ENCODE measurements around the gene MORN4. TPM values are rescaled to one million over a fixed set of nuclear protein-coding genes. Genes with fewer than 3 reads are reported as not detected.

The MORN4 gene
- total and polyA plus RNA-seq, 2 of the 13 experiments (the other 11 are each of a cell fraction or from before 2014, with no cell fraction given) = 3.4 to 9.1 TPM

GRCh38 chr10:97632949-97633884, at the start of gene MORN4 (continued):
- TF ChIP-seq ZBTB39 (CRISPR knock-in tag; IDR thresholded peaks at IDR 0.05) = no peak
- TF ChIP-seq SMARCC2 (IDR thresholded peaks at IDR 0.05) = no peak
- TF ChIP-seq THAP9 (CRISPR knock-in tag; IDR thresholded peaks at IDR 0.05; ENCODE audit: borderline replicate concordance) = peak; percentile 95
- no peak for TF ChIP-seq ZBTB44 (CRISPR knock-in tag; IDR thresholded peaks at IDR 0.05)
- TF ChIP-seq SMAD3 (CRISPR knock-in tag; IDR thresholded peaks at IDR 0.05) = no peak
- no peak for TF ChIP-seq NCOA1 (CRISPR knock-in tag; IDR thresholded peaks at IDR 0.05)
- no peak for TF ChIP-seq SIN3B (IDR thresholded peaks at IDR 0.05; ENCODE audit: low read length)
- no peak for TF ChIP-seq NFE2L1 (CRISPR knock-in tag; IDR thresholded peaks at IDR 0.05; ENCODE audit: borderline replicate concordance)
- no peak for TF ChIP-seq CBX2 (IDR thresholded peaks at IDR 0.05; ENCODE audit: low read depth, low read length)
- TF ChIP-seq CBX2 (CRISPR knock-in tag; IDR thresholded peaks at IDR 0.05; ENCODE audit: low read depth) = no peak
- no peak for TF ChIP-seq SRSF4 (IDR thresholded peaks at IDR 0.05; ENCODE audit: low read depth, low read length, poor library complexity, severe bottlenecking)
- 0 out of 2 replicates have a peak, but pooled peaks have one; percentile 10 for TF ChIP-seq ZBTB43 (CRISPR knock-in tag; conservative IDR thresholded peaks at IDR 0.05)
- no peak for TF ChIP-seq ZNF577 (CRISPR knock-in tag; IDR thresholded peaks at IDR 0.05; ENCODE audit: borderline replicate concordance, low read depth)
- TF ChIP-seq HNF1B (CRISPR knock-in tag; IDR thresholded peaks at IDR 0.05) = peak; percentile 80
- no peak for TF ChIP-seq SOX13 (IDR thresholded peaks at IDR 0.05)
- no peak for TF ChIP-seq SOX13 (CRISPR knock-in tag; conservative IDR thresholded peaks at IDR 0.05 in 1 of 2, IDR thresholded peaks at IDR 0.05 in 1 of 2)
- peak; percentile 63 for TF ChIP-seq SALL1 (CRISPR knock-in tag; IDR thresholded peaks at IDR 0.05)
- no peak for TF ChIP-seq ZNF850 (CRISPR knock-in tag; conservative IDR thresholded peaks at IDR 0.05)

Measured in HepG2 (cell line).